Measurements from ENCODE around the gene AHR. TPM values are rescaled to one million over a fixed set of nuclear protein-coding genes. Genes with fewer than 3 reads are reported as not detected.
"Not testable (repeated sequence)": the region's sequence is repeated elsewhere in the genome, so short reads cannot be mapped to it uniquely, and the experiment has no call there.

The AHR gene
- total RNA-seq, 1 donor from 2014 or later = 56.9 TPM

- DNase-seq (ENCODE audit: extremely low read depth, low read depth, low spot score) = peak; percentile 84
Observed at GRCh38 chr7:17371671-17372524, 73.4 kb downstream of the AHR start.

GRCh38 chr7:17374157-17374556, 75.7 kb downstream of the AHR start:
- no peak for DNase-seq (ENCODE audit: extremely low read depth, low read depth, low spot score)

- DNase-seq (ENCODE audit: extremely low read depth, low read depth, low spot score) = no peak
Observed at GRCh38 chr7:17374654-17375053, 76.2 kb downstream of the AHR start.

- DNase-seq (ENCODE audit: extremely low read depth, low read depth, low spot score) = no peak
Observed at GRCh38 chr7:17376595-17376994, 78.1 kb downstream of the AHR start.

- no peak for DNase-seq (ENCODE audit: extremely low read depth, low read depth, low spot score)
Observed at GRCh38 chr7:17380736-17381662, 82.5 kb downstream of the AHR start.

- DNase-seq (ENCODE audit: extremely low read depth, low read depth, low spot score) = not testable (repeated sequence)
Observed at GRCh38 chr7:17382408-17383354, 84.2 kb downstream of the AHR start.

GRCh38 chr7:17384400-17384799, 85.9 kb downstream of the AHR start:
- no peak for DNase-seq (ENCODE audit: extremely low read depth, low read depth, low spot score)

GRCh38 chr7:17385612-17386011, 87.2 kb downstream of the AHR start:
- no peak for DNase-seq (ENCODE audit: extremely low read depth, low read depth, low spot score)

- DNase-seq (ENCODE audit: extremely low read depth, low read depth, low spot score) = no peak
Observed at GRCh38 chr7:17390392-17390791, 91.9 kb downstream of the AHR start.

- DNase-seq (ENCODE audit: extremely low read depth, low read depth, low spot score) = no peak
Observed at GRCh38 chr7:17391366-17391765, 92.9 kb downstream of the AHR start.

GRCh38 chr7:17392846-17393245, 94.4 kb downstream of the AHR start:
- DNase-seq (ENCODE audit: extremely low read depth, low read depth, low spot score) = no peak

- not testable (repeated sequence) for DNase-seq (ENCODE audit: extremely low read depth, low read depth, low spot score)
Observed at GRCh38 chr7:17394563-17394962, 96.1 kb downstream of the AHR start.

Data from glomerular endothelial cell (primary cell).